Large intestine (tissue), 3 donors: ENCODE data around the gene ZNF22. TPM values are rescaled to one million over a fixed set of nuclear protein-coding genes. Genes with fewer than 3 reads are reported as not detected.
A peak's percentile ranks its signal among the peaks of the same experiment; 100 is the strongest.

ENCODE experiments used
- DNase-seq, 2 donors: peaks; one replicate each; pipeline versions ENCODE4 v3.0.0 to v3.0.0-alpha.2; 2013
- H3K27ac ChIP-seq: one replicate; pipeline ENCODE4 v1.5.1; 2013; ENCODE audit warnings: low read length
- H3K27me3 ChIP-seq: 2 replicates; pipeline ENCODE4 v1.6.1; 2013; ENCODE audit warnings: low read length; ENCODE audit not compliant: control insufficient read depth, insufficient read depth
- H3K36me3 ChIP-seq: 2 replicates; pipeline ENCODE4 v1.6.1; 2013; ENCODE audit warnings: low read length; ENCODE audit not compliant: control insufficient read depth, insufficient read depth
- H3K4me1 ChIP-seq: one replicate; pipeline ENCODE4 v1.6.1; 2013; ENCODE audit warnings: low read length; ENCODE audit not compliant: control insufficient read depth, insufficient read depth
- H3K4me3 ChIP-seq: one replicate; pipeline ENCODE4 v1.5.1; 2013; ENCODE audit warnings: low read length
- H3K9me3 ChIP-seq: one replicate; pipeline ENCODE4 v1.6.1; 2013; ENCODE audit warnings: mild to moderate bottlenecking, low read depth, low read length, moderate library complexity; ENCODE audit not compliant: control insufficient read depth
- WGBS: methylation state at CpG from one replicate; pipeline ENCODE4 v1.1.5; 2013; ENCODE audit warnings: low lambda C conversion rate; ENCODE audit not compliant: insufficient coverage; 5-methylcytosine and 5-hydroxymethylcytosine counted together
- polyA plus RNA-seq: library from polyadenylated mRNA; unstranded; fragments of 120-200 nt; gene quantifications from one replicate; pipeline ENCODE4 v1.2.1, GENCODE V29; 2013

ZNF22 gene
- polyA plus RNA-seq, 1 donor = 35.7 TPM

GRCh38 chr10:44997105-44997748 is 3.5 kb upstream of the ZNF22 start:
- peaks cover 8% of the 10 kb centered on the region for H3K36me3 ChIP-seq
- H3K27me3 ChIP-seq = no peaks in the 10 kb centered on the region
- no peak overlapping the region for H3K4me3 ChIP-seq
- H3K9me3 ChIP-seq = no peaks in the 10 kb centered on the region
- no peak for DNase-seq
- peak overlapping the region; percentile 32 for H3K27ac ChIP-seq
- peaks cover 6% of the 10 kb centered on the region for H3K4me1 ChIP-seq
- WGBS = 100% methylated on average over 1 of the region's 6 CpGs

DNA sequence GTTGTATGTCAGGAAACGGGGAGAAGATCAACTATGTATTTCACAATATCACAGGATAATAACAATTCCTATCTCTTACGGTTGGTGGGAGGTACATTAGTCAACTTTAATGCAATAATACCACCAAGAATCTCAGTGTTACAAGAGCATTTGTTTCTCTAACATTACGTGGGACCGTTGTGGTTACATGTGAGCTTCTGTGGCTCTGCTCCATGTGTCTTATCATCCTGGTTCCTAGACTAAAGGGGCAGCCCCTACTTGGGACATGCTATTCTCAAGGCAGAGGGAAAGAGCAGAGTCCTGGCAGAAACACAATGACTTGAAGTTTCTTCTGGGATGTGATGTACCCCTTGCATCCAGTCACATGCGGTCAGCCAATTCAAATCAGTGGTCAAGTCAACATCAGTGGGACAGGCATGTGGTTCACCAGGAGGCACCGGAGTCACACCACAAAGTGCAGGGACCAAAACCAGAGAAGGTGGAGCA is 2.5 kb upstream of the ZNF22 start:
- peaks cover 6% of the 10 kb centered on the region for H3K4me1 ChIP-seq
- H3K4me3 ChIP-seq = no peak overlapping the region
- H3K9me3 ChIP-seq = no peaks in the 10 kb centered on the region
- WGBS = 79% methylated on average over 2 of the region's 6 CpGs
- H3K27me3 ChIP-seq = no peaks in the 10 kb centered on the region
- H3K27ac ChIP-seq = no peak overlapping the region
- DNase-seq = no peak
- H3K36me3 ChIP-seq = peaks cover 4% of the 10 kb centered on the region

- H3K36me3 ChIP-seq = peaks cover 17% of the 10 kb centered on the region
- no peaks in the 10 kb centered on the region for H3K9me3 ChIP-seq
- DNase-seq = peak; percentile 68 to 81
- peaks cover 6% of the 10 kb centered on the region for H3K4me1 ChIP-seq
- H3K4me3 ChIP-seq = peak overlapping the region; percentile 60
- peak overlapping the region; percentile 85 for H3K27ac ChIP-seq
- H3K27me3 ChIP-seq = no peaks in the 10 kb centered on the region
- WGBS = no CpG with 5 or more reads among the region's 12 CpGs
Measured at GRCh38 chr10:45000138-45000751, 478 bp upstream of the ZNF22 start.

GRCh38 chr10:45001381-45002148 is 842 bp downstream of the ZNF22 start:
- no peak for DNase-seq
- H3K27ac ChIP-seq = peak overlapping the region; percentile 90
- peak overlapping the region; percentile 60 for H3K4me3 ChIP-seq
- H3K27me3 ChIP-seq = no peaks in the 10 kb centered on the region
- peaks cover 19% of the 10 kb centered on the region for H3K36me3 ChIP-seq
- H3K4me1 ChIP-seq = peaks cover 6% of the 10 kb centered on the region
- WGBS = 0% methylated on average over 2 of the region's 13 CpGs
- H3K9me3 ChIP-seq = no peaks in the 10 kb centered on the region

DNA sequence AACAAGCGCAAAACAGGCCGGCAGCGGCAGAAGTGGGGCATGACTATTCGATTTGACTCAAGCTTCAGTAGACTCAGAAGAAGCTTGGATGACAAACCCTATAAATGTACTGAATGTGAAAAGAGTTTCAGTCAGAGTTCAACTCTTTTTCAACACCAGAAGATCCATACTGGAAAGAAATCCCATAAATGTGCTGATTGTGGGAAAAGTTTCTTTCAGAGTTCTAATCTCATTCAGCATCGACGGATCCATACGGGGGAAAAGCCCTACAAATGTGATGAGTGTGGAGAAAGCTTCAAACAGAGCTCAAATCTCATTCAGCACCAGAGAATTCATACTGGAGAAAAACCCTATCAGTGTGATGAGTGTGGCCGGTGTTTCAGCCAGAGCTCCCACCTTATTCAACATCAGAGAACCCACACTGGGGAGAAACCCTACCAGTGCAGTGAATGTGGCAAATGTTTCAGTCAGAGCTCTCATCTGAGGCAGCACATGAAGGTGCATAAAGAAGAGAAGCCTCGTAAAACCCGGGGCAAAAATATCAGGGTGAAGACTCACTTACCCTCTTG is 2.8 kb downstream of the ZNF22 start:
- peaks cover 8% of the 10 kb centered on the region for H3K4me1 ChIP-seq
- no peak for DNase-seq
- WGBS = 100% methylated on average over 2 of the region's 10 CpGs

DNA sequence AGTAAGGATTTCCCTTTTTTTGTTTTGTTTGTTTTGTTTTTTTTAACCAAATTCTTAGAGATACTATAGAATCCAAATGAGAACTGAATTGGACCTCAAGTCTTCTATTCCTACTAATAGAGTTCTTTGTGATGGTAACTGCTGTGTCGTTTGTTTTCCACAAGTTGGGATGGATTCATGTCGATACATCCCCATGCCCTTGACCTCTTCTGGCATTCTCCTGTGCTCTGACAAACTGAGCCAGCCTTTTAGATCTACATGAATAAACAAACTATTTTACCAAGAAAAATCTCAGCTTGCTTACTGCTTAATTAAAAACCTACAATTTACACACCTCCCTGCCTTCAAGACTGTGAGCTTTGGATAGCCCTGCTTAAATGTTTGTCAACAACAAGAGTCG is 3.9 kb downstream of the ZNF22 start:
- 100% methylated on average over 1 of the region's 3 CpGs for WGBS

More for the DNA sequence above, 2.8 kb downstream of the ZNF22 start:
- Histone ChIP-seq H3K9me3 (no peaks in the 10 kb centered on the region), H3K4me3 (no peak overlapping the region), H3K27me3 (no peaks in the 10 kb centered on the region), H3K36me3 (peaks cover 19% of the 10 kb centered on the region), H3K27ac (no peak overlapping the region)

DNA sequence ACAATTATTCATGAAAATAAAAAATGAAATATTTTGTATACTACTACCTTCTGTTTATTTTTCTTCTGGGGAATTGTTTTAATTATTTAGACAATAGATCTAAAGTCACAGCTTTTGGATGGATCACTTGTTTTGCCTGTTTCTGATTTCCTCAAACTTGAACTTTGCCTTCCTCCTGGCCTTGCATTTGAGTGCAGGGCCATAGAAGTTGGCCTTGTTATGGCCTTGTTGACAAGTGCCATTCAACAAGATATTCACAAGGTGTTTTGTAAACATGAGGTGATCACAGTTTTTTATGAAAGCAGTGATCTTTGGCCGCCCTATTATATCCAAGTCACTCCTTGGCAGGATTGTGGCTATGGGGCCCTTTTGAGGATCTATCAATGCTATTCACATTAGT is 4.6 kb downstream of the ZNF22 start:
- H3K27me3 ChIP-seq = no peaks in the 10 kb centered on the region
- H3K4me1 ChIP-seq = peaks cover 6% of the 10 kb centered on the region
- WGBS = no CpG with 5 or more reads among the region's 1 CpG
- no peak overlapping the region for H3K27ac ChIP-seq
- no peaks in the 10 kb centered on the region for H3K9me3 ChIP-seq
- peaks cover 19% of the 10 kb centered on the region for H3K36me3 ChIP-seq
- DNase-seq = no peak
- no peak overlapping the region for H3K4me3 ChIP-seq

More for the DNA sequence above, 3.9 kb downstream of the ZNF22 start:
- Histone ChIP-seq H3K4me3 (no peak overlapping the region), H3K27me3 (no peaks in the 10 kb centered on the region), H3K36me3 (peaks cover 19% of the 10 kb centered on the region), H3K9me3 (no peaks in the 10 kb centered on the region), H3K4me1 (peaks cover 8% of the 10 kb centered on the region), H3K27ac (no peak overlapping the region)
- DNase-seq = no peak

DNA sequence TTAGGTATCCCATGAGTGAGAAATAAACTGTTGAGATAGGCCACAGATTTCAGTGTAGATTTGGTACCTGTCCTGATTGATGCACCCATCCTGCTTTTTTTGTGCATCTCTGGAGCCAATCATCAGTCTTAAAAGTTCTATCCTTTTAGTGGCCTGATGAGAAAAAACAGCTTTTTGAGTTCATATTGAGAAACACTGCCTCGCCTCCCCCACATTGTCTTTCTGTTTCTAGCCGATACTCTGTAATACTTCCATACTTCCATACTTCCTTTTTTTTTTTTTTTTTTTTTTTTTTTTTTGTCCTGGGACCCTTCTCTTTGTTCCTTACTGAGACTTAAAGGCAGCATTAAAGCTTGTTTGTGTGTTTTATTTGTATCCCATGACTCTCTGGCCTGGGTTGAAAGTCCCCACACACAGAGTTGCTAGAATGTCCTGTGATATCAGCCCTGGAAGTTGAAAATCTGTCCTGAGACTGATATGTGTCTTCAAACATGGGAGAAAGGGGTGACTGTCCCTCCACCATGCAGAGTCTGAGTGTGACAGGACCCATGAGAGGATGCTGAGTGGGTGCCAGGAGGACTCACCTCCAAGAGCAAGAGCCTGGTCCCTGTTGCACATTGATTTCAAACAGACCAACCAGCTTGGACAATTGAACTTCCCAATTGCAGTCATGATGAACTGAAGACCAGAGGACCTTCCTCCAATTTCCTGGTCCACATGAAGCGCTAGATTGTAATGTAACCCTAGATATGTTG is 5.7 kb downstream of the ZNF22 start:
- H3K4me3 ChIP-seq = no peak overlapping the region
- no peaks in the 10 kb centered on the region for H3K27me3 ChIP-seq
- no peak for DNase-seq
- peaks cover 2% of the 10 kb centered on the region for H3K4me1 ChIP-seq
- 100% methylated on average over 1 of the region's 3 CpGs for WGBS
- H3K27ac ChIP-seq = no peak overlapping the region
- peaks cover 19% of the 10 kb centered on the region for H3K36me3 ChIP-seq
- no peaks in the 10 kb centered on the region for H3K9me3 ChIP-seq

DNA sequence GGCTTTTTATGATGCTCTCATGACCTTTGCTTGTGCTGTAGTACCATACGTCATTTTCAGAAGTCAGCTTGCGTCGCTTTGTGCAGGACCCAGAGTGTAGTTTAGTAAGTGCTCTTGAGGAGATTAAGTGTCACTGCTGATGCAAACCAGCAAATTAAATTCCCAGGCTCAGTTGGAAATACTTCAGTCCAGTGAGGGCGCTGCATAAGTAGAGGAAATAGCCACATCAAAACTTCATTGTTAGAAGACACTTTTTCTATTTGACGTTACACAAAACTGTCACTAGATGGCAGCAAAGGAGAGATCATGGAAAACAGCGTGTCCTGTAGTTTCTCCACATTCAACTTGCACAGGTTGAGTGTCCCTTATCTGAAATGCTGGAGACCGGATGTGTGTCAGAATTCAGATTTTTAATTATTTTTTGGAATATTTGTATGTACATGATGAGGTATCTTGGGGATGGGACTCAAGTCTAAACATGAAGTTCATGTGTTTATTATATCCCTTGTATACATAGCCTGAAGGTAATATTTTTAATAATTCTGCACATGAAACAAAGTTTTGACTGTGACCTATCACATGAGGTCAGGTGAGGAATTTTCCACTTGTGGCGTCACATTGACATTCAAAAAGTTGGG is 7.9 kb downstream of the ZNF22 start:
- DNase-seq = peak; percentile 62 to 79
- Histone ChIP-seq H3K27me3 (no peaks in the 10 kb centered on the region), H3K9me3 (no peaks in the 10 kb centered on the region), H3K36me3 (peaks cover 13% of the 10 kb centered on the region), H3K4me1 (peaks cover 2% of the 10 kb centered on the region), H3K4me3 (no peak overlapping the region), H3K27ac (no peak overlapping the region)
- WGBS = no CpG with 5 or more reads among the region's 8 CpGs
